NB4 (cell line): ENCODE data around the gene TCERG1L.

Experiments
- CTCF ChIP-seq: IDR thresholded peaks from one replicate; pipeline ENCODE4 v1.5.1; 2012; ENCODE audit warnings: low read depth, low read length
- MYC ChIP-seq: IDR thresholded peaks from 2 replicates; pipeline ENCODE4 v1.6.1; 2011; ENCODE audit warnings: low read depth, low read length
- POLR2A ChIP-seq: IDR thresholded peaks from 2 replicates; pipeline ENCODE4 v1.6.1; 2011; ENCODE audit warnings: mild to moderate bottlenecking; ENCODE audit not compliant: insufficient read length; ENCODE audit errors: extremely low read depth

DNA sequence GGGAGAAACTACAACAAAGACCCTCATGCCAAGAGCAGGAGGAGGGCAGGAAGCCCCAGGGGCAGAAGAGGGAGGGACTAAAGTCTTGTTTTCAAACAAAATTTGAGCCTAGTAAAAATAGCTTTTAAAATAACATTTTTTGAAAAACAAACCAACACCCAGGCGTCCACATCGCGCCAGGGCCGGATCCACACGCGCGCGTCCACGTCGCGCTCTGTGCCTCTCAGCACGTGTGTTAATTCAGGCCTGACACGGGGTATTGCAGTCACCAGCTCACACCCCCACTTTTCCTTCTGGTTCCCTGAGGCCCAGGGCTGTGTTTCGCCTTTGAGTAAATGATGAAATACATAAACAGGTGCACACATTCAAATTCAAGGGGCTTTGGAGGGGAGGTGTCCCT lies 196.2 kb downstream of the TCERG1L start:
- no peak for TF ChIP-seq CTCF
- no peak for TF ChIP-seq POLR2A
- TF ChIP-seq MYC = no peak
